PC-9 (cell line): ENCODE results near the gene LAMTOR4. TPM values are rescaled to one million over a fixed set of nuclear protein-coding genes. Genes with fewer than 3 reads are reported as not detected.
A peak's percentile ranks its signal among the peaks of the same experiment; 100 is the strongest.

ENCODE experiments used
- BruUV-seq: library from RNA; stranded (reverse); fragments of 400-500 nt; replicated peaks from 2 replicates; lab custom pipeline; 2021; lab: Mats Ljungman, UMichigan
- CTCF ChIA-PET: fragments of 300-600 bp; sonication (Branson Sonifier 250); formaldehyde crosslinking; loops from one replicate; lab custom pipeline; 2022; ENCODE audit warnings: antibody characterized with exemption; lab: Charles Lee
- POLR2A ChIA-PET: fragments of 300-600 bp; sonication (Branson Sonifier 250); formaldehyde crosslinking; loops from one replicate; lab custom pipeline; 2022; ENCODE audit warnings: antibody characterized with exemption; ENCODE audit not compliant: unreplicated experiment; lab: Charles Lee
- DNase-seq, 2 experiments: peaks; one replicate each; pipeline versions ENCODE4 v3.0.0 to v3.0.0-alpha.2; 2015 to 2022; ENCODE audit warnings: mixed read lengths in 1 of 2
- H2AFZ ChIP-seq: fragments of 200-600 bp; sonication (generic); 2 replicates; pipeline ENCODE4 v1.8.1; 2017; ENCODE audit warnings: antibody characterized with exemption
- H3F3A ChIP-seq: fragments of 200-600 bp; sonication (generic); 2 replicates; pipeline ENCODE4 v1.8.1; 2017; ENCODE audit warnings: antibody characterized with exemption, mild to moderate bottlenecking, low read depth; ENCODE audit not compliant: insufficient read depth
- H3K27ac ChIP-seq: fragments of 200-600 bp; sonication (generic); 2 replicates; pipeline ENCODE4 v1.6.1; 2016; ENCODE audit warnings: mixed run types
- H3K27me3 ChIP-seq: fragments of 200-600 bp; sonication (generic); 2 replicates; pipeline ENCODE4 v1.6.1; 2016; ENCODE audit warnings: low read depth, mixed run types; ENCODE audit not compliant: insufficient read depth
- H3K36me3 ChIP-seq: fragments of 200-600 bp; sonication (generic); 2 replicates; pipeline ENCODE4 v1.6.1; 2016; ENCODE audit warnings: low read depth, mixed run types
- H3K4me1 ChIP-seq: fragments of 200-600 bp; sonication (generic); replicated peaks from 2 replicates; pipeline ENCODE4 v1.6.1; 2016; ENCODE audit warnings: mixed run types; ENCODE audit not compliant: insufficient read depth
- H3K4me2 ChIP-seq: fragments of 200-600 bp; sonication (generic); 2 replicates; pipeline ENCODE4 v1.6.1; 2017; ENCODE audit warnings: mixed run types
- H3K4me3 ChIP-seq: fragments of 200-600 bp; sonication (generic); 2 replicates; pipeline ENCODE4 v1.6.1; 2016; ENCODE audit warnings: mixed run types
- H3K79me2 ChIP-seq: fragments of 200-600 bp; sonication (generic); 2 replicates; pipeline ENCODE4 v1.6.1; 2017; ENCODE audit warnings: low read depth, mixed run types
- H3K9me2 ChIP-seq: fragments of 200-600 bp; sonication (generic); 2 replicates; pipeline ENCODE4 v1.8.1; 2017; ENCODE audit warnings: mild to moderate bottlenecking; ENCODE audit not compliant: insufficient read depth
- H3K9me3 ChIP-seq: fragments of 200-600 bp; sonication (generic); 2 replicates; pipeline ENCODE4 v1.8.1; 2016; ENCODE audit warnings: low read depth; ENCODE audit not compliant: insufficient read depth
- H4K20me1 ChIP-seq: fragments of 200-600 bp; sonication (generic); 2 replicates; pipeline ENCODE4 v1.8.1; 2017; ENCODE audit not compliant: insufficient read depth
- CTCF ChIP-seq: fragments of 200-600 bp; sonication (generic); conservative IDR thresholded peaks from 2 replicates; pipeline ENCODE4 v1.6.1; 2017; ENCODE audit warnings: mixed run types, antibody characterized with exemption, mild to moderate bottlenecking, moderate library complexity
- EZH2 ChIP-seq: fragments of 200-600 bp; sonication (generic); IDR thresholded peaks from 2 replicates; pipeline ENCODE4 v1.8.0; 2017; ENCODE audit warnings: antibody characterized with exemption, low read depth
- intact Hi-C: fragments of 100-400 bp; cut with micrococcal nuclease; formaldehyde crosslinking; loops from one replicate; pipeline ENCODE4 v1.10.0; 2022; ENCODE audit not compliant: unreplicated experiment
- total RNA-seq: library from RNA; stranded (reverse); gene quantifications from 2 replicates; pipeline ENCODE4 v1.2.3, GENCODE V29; 2021

LAMTOR4 gene
- total RNA-seq, 1 experiment from 2014 or later, result 160 TPM

GRCh38 chr7:100122568-100122967, 26.1 kb upstream of the LAMTOR4 start:
- intact Hi-C loops, result no loop called here
- ChIA-PET CTCF (interaction anchor here (0.6 kb wide), 1 partner anchor 690 kb away, joined by 9 read pairs; no protein-coding TSS in a partner anchor), POLR2A (no interaction called here)
- no peak overlapping the region for H3K4me3 ChIP-seq
- H3K4me1 ChIP-seq, result peaks cover 13% of the 10 kb centered on the region; the same call in 1 of the 2 replicates
- no peaks in the 10 kb centered on the region for H3K36me3 ChIP-seq
- TF ChIP-seq CTCF (no peak), EZH2 (no peak)
- BruUV-seq, result no TSS peak
- no peaks in the 10 kb centered on the region for H3K27me3 ChIP-seq
- no peak overlapping the region for H2AFZ ChIP-seq
- H3K9me2 ChIP-seq, result no peaks in the 10 kb centered on the region
- H3F3A ChIP-seq, result peaks cover 16% of the 10 kb centered on the region; the same call in 1 of the 2 replicates
- H4K20me1 ChIP-seq, result no peaks in the 10 kb centered on the region
- no peaks in the 10 kb centered on the region for H3K9me3 ChIP-seq
- peaks cover 8% of the 10 kb centered on the region; the same call in 1 of the 2 replicates for H3K79me2 ChIP-seq
- DNase-seq, result no peak
- H3K4me2 ChIP-seq, result no peak overlapping the region
- no peak overlapping the region for H3K27ac ChIP-seq

- no peak overlapping the region for H2AFZ ChIP-seq
- BruUV-seq, result no TSS peak
- intact Hi-C loops, result no loop called here
- H4K20me1 ChIP-seq, result no peaks in the 10 kb centered on the region
- TF ChIP-seq CTCF (no peak), EZH2 (no peak)
- H3F3A ChIP-seq, result peaks cover 29% of the 10 kb centered on the region
- peaks cover 18% of the 10 kb centered on the region; the same call in 1 of the 2 replicates for H3K4me1 ChIP-seq
- H3K9me3 ChIP-seq, result no peaks in the 10 kb centered on the region
- ChIA-PET CTCF (interaction anchor here (0.6 to 0.7 kb wide), 5 partner anchors 42 to 1050 kb away, joined by 3 to 5 read pairs (median 4); no protein-coding TSS in a partner anchor), POLR2A (interaction anchor here (0.5 kb wide), 1 partner anchor 28 kb away, joined by 7 read pairs; no protein-coding TSS in a partner anchor)
- no peak for DNase-seq
- H3K79me2 ChIP-seq, result peaks cover 8% of the 10 kb centered on the region; the same call in 1 of the 2 replicates
- no peaks in the 10 kb centered on the region for H3K36me3 ChIP-seq
- no peak overlapping the region for H3K4me3 ChIP-seq
- no peaks in the 10 kb centered on the region for H3K9me2 ChIP-seq
- no peaks in the 10 kb centered on the region for H3K27me3 ChIP-seq
- 0 out of 2 replicates have a peak overlapping the region, but pooled peaks have one; percentile 80 for H3K4me2 ChIP-seq
- no peak overlapping the region for H3K27ac ChIP-seq
Measured at GRCh38 chr7:100124301-100125230, 24.2 kb upstream of the LAMTOR4 start.

GRCh38 chr7:100126239-100126930, 22.3 kb upstream of the LAMTOR4 start:
- H3K4me3 ChIP-seq, result peak overlapping the region; percentile 75
- H3K9me3 ChIP-seq, result no peaks in the 10 kb centered on the region
- intact Hi-C loops, result loop anchor here (2.0 kb wide), 1 partner anchor 26 kb away; the partner anchor contains the start of genes AP4M1 and MCM7
- H3K9me2 ChIP-seq, result no peaks in the 10 kb centered on the region
- H3K27me3 ChIP-seq, result no peaks in the 10 kb centered on the region
- H3K27ac ChIP-seq, result peak overlapping the region; percentile 82
- ChIA-PET POLR2A (interaction anchor here (0.6 to 0.9 kb wide), 2 partner anchors 31 kb away, joined by 3 to 4 read pairs; no protein-coding TSS in a partner anchor), CTCF (interaction anchor here (0.6 to 0.7 kb wide), 3 partner anchors 390 to 675 kb away, joined by 4 to 13 read pairs (median 5); no protein-coding TSS in a partner anchor)
- peaks cover 42% of the 10 kb centered on the region for H3F3A ChIP-seq
- H3K4me1 ChIP-seq, result peaks cover 19% of the 10 kb centered on the region; the same call in 1 of the 2 replicates
- H2AFZ ChIP-seq, result peak overlapping the region; percentile 92
- no peaks in the 10 kb centered on the region for H3K36me3 ChIP-seq
- DNase-seq, result no peak
- peaks cover 8% of the 10 kb centered on the region; the same call in 1 of the 2 replicates for H3K79me2 ChIP-seq
- H3K4me2 ChIP-seq, result peak overlapping the region; percentile 80
- H4K20me1 ChIP-seq, result no peaks in the 10 kb centered on the region
- TF ChIP-seq CTCF, result no peak
- TF ChIP-seq EZH2, result no peak
- BruUV-seq, result TSS peak; percentile 66
